K562 (cell line): ENCODE measurements around the gene LCA5L. TPM values are rescaled to one million over a fixed set of nuclear protein-coding genes. Genes with fewer than 3 reads are reported as not detected.

Source experiments
- ATAC-seq: fragments of 200-7000 bp; cut with Tn5 transposase; 3 replicates; pipeline ENCODE4 v1.9.1; 2020; ENCODE audit warnings: moderate library complexity
- BruUV-seq: library from RNA; stranded (reverse); fragments of 400-500 nt; replicated peaks from 2 replicates; lab custom pipeline; 2021; lab: Mats Ljungman, UMichigan
- CTCF ChIA-PET: fragments of 300-600 bp; formaldehyde crosslinking; extraction: SDS; loops from one replicate; lab custom pipeline; 2021; ENCODE audit warnings: low intra/inter-chr PET ratio; lab: Yijun Ruan, JAX
- POLR2A ChIA-PET: fragments of 300-600, 350-650 bp; sonication (Branson Sonifier 250); formaldehyde crosslinking; extraction: SDS; loops from one replicate; lab custom pipeline; 2021; ENCODE audit warnings: antibody characterized with exemption, inconsistent platforms; lab: Yijun Ruan, JAX
- DNase-seq, 4 experiments: peaks; one replicate each; pipeline versions ENCODE4 v3.0.0 to v3.0.0-alpha.2; 2011 to 2018; ENCODE audit warnings: low spot score in 3 of 4, mixed read lengths in 3 of 4; ENCODE audit errors: extremely low read depth in 1 of 4
- FAIRE-seq: peaks from 2 replicates; lab custom pipeline; 2011; peaks lifted over from hg19 to GRCh38; lab: Jason Lieb, UNC
- H2AFZ ChIP-seq: 2 replicates; pipeline ENCODE4 v1.6.0; 2011; ENCODE audit warnings: low read depth, low read length, control low read depth, inconsistent platforms
- H3K27ac ChIP-seq: fragments of 200-600 bp; 3 replicates; pipeline ENCODE4 v1.8.0; 2011; ENCODE audit warnings: low read depth, mild to moderate bottlenecking, control low read depth, inconsistent platforms, low read length, moderate library complexity, mixed read lengths; ENCODE audit errors: extremely low read depth
- H3K27me3 ChIP-seq, 2 experiments: fragments of 300-600 bp in 1 of 2; 2 replicates in 1 of 2; 3 replicates in 1 of 2; pipeline versions ENCODE4 v1.6.0 to v1.8.0; 2011; ENCODE audit warnings: inconsistent platforms in 2 of 2, low read length in 2 of 2, mild to moderate bottlenecking in 1 of 2, mixed read lengths in 1 of 2, moderate library complexity in 1 of 2; ENCODE audit not compliant: control insufficient read depth in 2 of 2, insufficient read depth in 2 of 2
- H3K36me3 ChIP-seq: fragments of 300-600 bp; 3 replicates; pipeline ENCODE4 v1.8.0; 2011; ENCODE audit warnings: mild to moderate bottlenecking, low read length, inconsistent platforms; ENCODE audit not compliant: control insufficient read depth, insufficient read depth
- H3K4me1 ChIP-seq, 2 experiments: fragments of 200-600 bp in 1 of 2; replicated peaks in 1 of 2; 2 replicates in 1 of 2; 3 replicates in 1 of 2; pipeline versions ENCODE4 v1.5.1 to v1.8.0; 2011; ENCODE audit warnings: inconsistent platforms in 2 of 2, low read length in 2 of 2, mild to moderate bottlenecking in 1 of 2, mixed read lengths in 1 of 2, moderate library complexity in 1 of 2; ENCODE audit not compliant: control insufficient read depth in 2 of 2, insufficient read depth in 2 of 2
- H3K4me2 ChIP-seq: 2 replicates; pipeline ENCODE4 v1.6.1; 2011; ENCODE audit warnings: low read length, control low read depth, inconsistent platforms, mixed read lengths; ENCODE audit not compliant: insufficient read depth
- H3K4me3 ChIP-seq: fragments of 200-600 bp; sonication (generic), shearing (Covaris generic); 2 replicates; pipeline ENCODE4 v1.5.1; 2016; ENCODE audit warnings: control low read depth, inconsistent platforms
- H3K79me2 ChIP-seq: fragments of 200-600 bp; 3 replicates; pipeline ENCODE4 v1.8.0; 2011; ENCODE audit warnings: low read length, inconsistent platforms; ENCODE audit not compliant: control insufficient read depth, insufficient read depth
- H3K9ac ChIP-seq, 2 experiments: 2 replicates each; pipeline versions ENCODE4 v1.6.0 to v1.6.1; 2011; ENCODE audit warnings: low read depth in 2 of 2, low read length in 2 of 2, control low read depth in 1 of 2, inconsistent platforms in 1 of 2, mild to moderate bottlenecking in 1 of 2, mixed read lengths in 1 of 2; ENCODE audit not compliant: insufficient read depth in 1 of 2
- H3K9me1 ChIP-seq: one replicate; pipeline ENCODE4 v1.6.0; 2011; ENCODE audit warnings: inconsistent platforms, mild to moderate bottlenecking, low read length, moderate library complexity; ENCODE audit not compliant: control insufficient read depth, insufficient read depth
- H3K9me3 ChIP-seq: replicated peaks from 2 replicates; pipeline ENCODE4 v1.5.1; 2011; ENCODE audit warnings: low read depth, low read length, inconsistent platforms; ENCODE audit not compliant: control insufficient read depth, insufficient read depth
- H4K20me1 ChIP-seq: replicated peaks from 2 replicates; pipeline ENCODE4 v1.6.1; 2011; ENCODE audit warnings: low read length, inconsistent platforms, mixed read lengths; ENCODE audit not compliant: control insufficient read depth, insufficient read depth
- CCAR2 ChIP-seq: fragments of 200-400 bp; formaldehyde crosslinking; IDR thresholded peaks from 2 replicates; pipeline ENCODE4 v1.6.1; 2017; ENCODE audit warnings: mild to moderate bottlenecking, low read depth, low read length
- E2F3 ChIP-seq: fragments of 250-450 bp; sonication (Bioruptor Pico); IDR thresholded peaks from 2 replicates; pipeline ENCODE4 v1.4.0; 2020; ENCODE audit warnings: mild to moderate bottlenecking
- ELF1 ChIP-seq: fragments of 200-800 bp; sonication (Bioruptor generic); IDR thresholded peaks from 2 replicates; pipeline ENCODE4 v1.6.1; 2016; ENCODE audit warnings: missing genetic modification characterization, missing compliant biosample characterization
- SIX5 ChIP-seq, 2 experiments: IDR thresholded peaks; 2 replicates each; pipeline ENCODE4 v1.6.1; 2011; ENCODE audit warnings: low read length in 2 of 2, borderline replicate concordance in 1 of 2, low read depth in 1 of 2, mild to moderate bottlenecking in 1 of 2, moderate library complexity in 1 of 2; ENCODE audit not compliant: insufficient read depth in 1 of 2
- SNIP1 ChIP-seq: fragments of 450-650 bp; IDR thresholded peaks from 2 replicates; pipeline ENCODE4 v1.7.1; 2017; ENCODE audit warnings: low read depth, mild to moderate bottlenecking
- TFAP4 ChIP-seq: sonication (generic); formaldehyde crosslinking; IDR thresholded peaks from 2 replicates; pipeline ENCODE4 v1.8.0; 2022; ENCODE audit warnings: missing genetic modification reagents, mild to moderate bottlenecking, moderate library complexity, borderline replicate concordance
- ZBTB17 ChIP-seq: fragments of 450-650 bp; formaldehyde crosslinking; IDR thresholded peaks from 2 replicates; pipeline ENCODE4 v1.4.0; 2020; ENCODE audit warnings: mild to moderate bottlenecking
- ZNF274 ChIP-seq: IDR thresholded peaks from 2 replicates; pipeline ENCODE4 v1.6.1; 2011; ENCODE audit warnings: low read depth, mild to moderate bottlenecking, low read length, moderate library complexity, borderline replicate concordance
- ZNF668 ChIP-seq: fragments of 250-450 bp; sonication (Bioruptor Pico); IDR thresholded peaks from 2 replicates; pipeline ENCODE4 v1.8.0; 2022; ENCODE audit warnings: mild to moderate bottlenecking, inconsistent platforms
- WGBS: fragments of 100-300 bp; shearing (Covaris generic); methylation state at CpG from one replicate; pipeline ENCODE4 v1.1.6; 2016; ENCODE audit warnings: low coverage, mixed read lengths; ENCODE audit not compliant: insufficient coverage; ENCODE audit errors: missing lambda C conversion rate; 5-methylcytosine and 5-hydroxymethylcytosine counted together
- in situ Hi-C: fragments of 300-500 bp; cut with MboI; formaldehyde crosslinking; loops from 4 replicates; pipeline ENCODE4 v1.15.0; 2018; ENCODE audit warnings: inconsistent platforms, mixed read lengths
- intact Hi-C: fragments of 100-400 bp; cut with micrococcal nuclease; formaldehyde crosslinking; loops from 2 replicates; pipeline ENCODE4 v1.14.2; 2022
- polyA plus RNA-seq, 8 experiments: library from polyadenylated mRNA; depleted of rRNA in 4 of 8; stranded (reverse) in 5 of 8; unstranded in 3 of 8; fragments of >200 nt; fragmentation: Nextera tagmentation in 2 of 8; fragmentation: Illumina TruSeq in 1 of 8; extraction: Ambion mirVana in 2 of 8; extraction: Trizol in 1 of 8; gene quantifications; 2 replicates each; pipeline versions ENCODE4 v1.2.1 to v1.2.3, GENCODE V29; 2011 to 2014; ENCODE audit warnings: inconsistent platforms in 1 of 8, missing spikeins in 1 of 8
- total RNA-seq, 7 experiments: library from RNA; depleted of rRNA in 6 of 7; stranded (reverse); fragments of >200 nt in 6 of 7; fragmentation: Illumina TruSeq in 2 of 7; extraction: Trizol in 2 of 7; gene quantifications; 2 replicates each; pipeline versions ENCODE4 v1.2.1 to v1.2.3, GENCODE V29; 2011 to 2021; ENCODE audit warnings: low replicate concordance in 1 of 7
- TF ChIP-seq, protein P1 (sequence below): fragments of 250-450 bp; sonication (Bioruptor Pico); IDR thresholded peaks from 2 replicates; pipeline ENCODE4 v1.4.0; 2020
- TF ChIP-seq, protein P2 (sequence below): fragments of 450-650 bp; formaldehyde crosslinking; IDR thresholded peaks from 2 replicates; pipeline ENCODE4 v1.4.0; 2020; ENCODE audit warnings: mild to moderate bottlenecking, moderate library complexity
- TF ChIP-seq, protein P3 (sequence below): sonication (generic); formaldehyde crosslinking; IDR thresholded peaks from 2 replicates; pipeline ENCODE4 v1.5.0; 2020; ENCODE audit warnings: missing genetic modification reagents

Gene LCA5L
- total and polyA plus RNA-seq, 9 of the 15 experiments (the other 6 are each of a cell fraction or from before 2014, with no cell fraction given), result 1.8 to 4.9 (median 3.8) TPM

DNA sequence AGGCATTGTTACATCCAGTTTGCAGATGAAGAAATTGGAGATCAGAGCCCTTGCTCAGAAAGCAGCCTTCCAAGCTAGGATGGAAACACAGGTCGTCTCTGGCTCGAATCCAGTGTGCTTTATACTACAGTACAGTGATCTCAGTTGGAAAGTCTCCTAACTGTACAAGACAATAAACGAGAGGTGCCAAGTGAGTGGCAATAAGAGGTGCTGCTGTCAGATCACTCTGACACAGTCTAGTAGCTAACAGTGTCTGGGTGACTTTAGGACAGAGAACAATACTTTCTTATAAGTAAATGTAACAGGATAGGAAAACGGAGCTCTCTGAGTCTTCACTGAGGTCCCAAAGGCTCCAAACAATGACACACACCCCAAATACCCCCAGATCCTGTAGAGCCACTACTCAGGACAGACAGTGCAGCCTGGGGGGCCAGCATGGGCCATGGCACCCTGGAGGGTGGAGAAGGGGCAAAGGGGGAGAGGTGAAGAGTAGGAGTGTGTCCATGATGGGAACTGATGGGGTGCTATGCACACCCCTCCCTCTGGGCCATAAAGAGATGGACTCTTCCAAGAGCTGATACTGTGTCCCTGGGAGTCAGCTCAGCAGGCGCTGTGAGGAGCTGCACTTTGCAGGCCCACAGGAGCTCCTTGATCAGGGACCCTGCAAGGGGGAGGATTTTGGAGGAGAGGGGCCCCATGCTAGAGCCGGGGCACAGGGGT is 9.5 kb upstream of the LCA5L start:
- no peaks in the 10 kb centered on the region for H3K36me3 ChIP-seq
- in situ Hi-C loops (no loop called here), intact Hi-C loops (no loop called here)
- FAIRE-seq (no peak), ATAC-seq (peak; percentile 41), DNase-seq (no peak)
- peak overlapping the region; percentile 41; the same call in 1 of the 2 replicates for H2AFZ ChIP-seq
- H3K4me1 ChIP-seq, result peaks cover 17 to 25% of the 10 kb centered on the region in 2 experiments
- H3K27me3 ChIP-seq, result no peaks in the 10 kb centered on the region
- H3K9me1 ChIP-seq, result no peaks in the 10 kb centered on the region
- no peaks in the 10 kb centered on the region for H4K20me1 ChIP-seq
- BruUV-seq, result no TSS peak
- no peak overlapping the region for H3K4me3 ChIP-seq
- no peaks in the 10 kb centered on the region for H3K79me2 ChIP-seq
- POLR2A ChIA-PET, result interaction anchor here (0.8 to 1.4 kb wide), 5 partner anchors 8 to 67 kb away, joined by 3 to 5 read pairs (median 4); partner anchors contain the start of gene LCA5L
- no peaks in the 10 kb centered on the region for H3K9me3 ChIP-seq
- no peak overlapping the region for H3K9ac ChIP-seq
- CTCF ChIA-PET, result no interaction called here
- 23% methylated on average over 6 of the region's 6 CpGs for WGBS
- peak overlapping the region; percentile 23; the same call in 1 of the 2 replicates for H3K4me2 ChIP-seq
- no peak overlapping the region for H3K27ac ChIP-seq
- TF ChIP-seq E2F3 (CRISPR knock-in tag) (0 out of 2 replicates have a peak, but pooled peaks have one; percentile 28), SNIP1 (no peak), SIX5 (IDR thresholded peaks at IDR 0.05; ENCODE audit: borderline replicate concordance in 1 of 2, insufficient read depth in 1 of 2, low read depth in 1 of 2, low read length in 2 of 2) (no peak), ZNF668 (CRISPR knock-in tag) (no peak), CCAR2 (no peak), ZNF274 (no peak), ZBTB17 (0 out of 2 replicates have a peak, but pooled peaks have one; percentile 36), TFAP4 (no peak), ELF1 (tag) (no peak)
- TF ChIP-seq, protein P1, sequence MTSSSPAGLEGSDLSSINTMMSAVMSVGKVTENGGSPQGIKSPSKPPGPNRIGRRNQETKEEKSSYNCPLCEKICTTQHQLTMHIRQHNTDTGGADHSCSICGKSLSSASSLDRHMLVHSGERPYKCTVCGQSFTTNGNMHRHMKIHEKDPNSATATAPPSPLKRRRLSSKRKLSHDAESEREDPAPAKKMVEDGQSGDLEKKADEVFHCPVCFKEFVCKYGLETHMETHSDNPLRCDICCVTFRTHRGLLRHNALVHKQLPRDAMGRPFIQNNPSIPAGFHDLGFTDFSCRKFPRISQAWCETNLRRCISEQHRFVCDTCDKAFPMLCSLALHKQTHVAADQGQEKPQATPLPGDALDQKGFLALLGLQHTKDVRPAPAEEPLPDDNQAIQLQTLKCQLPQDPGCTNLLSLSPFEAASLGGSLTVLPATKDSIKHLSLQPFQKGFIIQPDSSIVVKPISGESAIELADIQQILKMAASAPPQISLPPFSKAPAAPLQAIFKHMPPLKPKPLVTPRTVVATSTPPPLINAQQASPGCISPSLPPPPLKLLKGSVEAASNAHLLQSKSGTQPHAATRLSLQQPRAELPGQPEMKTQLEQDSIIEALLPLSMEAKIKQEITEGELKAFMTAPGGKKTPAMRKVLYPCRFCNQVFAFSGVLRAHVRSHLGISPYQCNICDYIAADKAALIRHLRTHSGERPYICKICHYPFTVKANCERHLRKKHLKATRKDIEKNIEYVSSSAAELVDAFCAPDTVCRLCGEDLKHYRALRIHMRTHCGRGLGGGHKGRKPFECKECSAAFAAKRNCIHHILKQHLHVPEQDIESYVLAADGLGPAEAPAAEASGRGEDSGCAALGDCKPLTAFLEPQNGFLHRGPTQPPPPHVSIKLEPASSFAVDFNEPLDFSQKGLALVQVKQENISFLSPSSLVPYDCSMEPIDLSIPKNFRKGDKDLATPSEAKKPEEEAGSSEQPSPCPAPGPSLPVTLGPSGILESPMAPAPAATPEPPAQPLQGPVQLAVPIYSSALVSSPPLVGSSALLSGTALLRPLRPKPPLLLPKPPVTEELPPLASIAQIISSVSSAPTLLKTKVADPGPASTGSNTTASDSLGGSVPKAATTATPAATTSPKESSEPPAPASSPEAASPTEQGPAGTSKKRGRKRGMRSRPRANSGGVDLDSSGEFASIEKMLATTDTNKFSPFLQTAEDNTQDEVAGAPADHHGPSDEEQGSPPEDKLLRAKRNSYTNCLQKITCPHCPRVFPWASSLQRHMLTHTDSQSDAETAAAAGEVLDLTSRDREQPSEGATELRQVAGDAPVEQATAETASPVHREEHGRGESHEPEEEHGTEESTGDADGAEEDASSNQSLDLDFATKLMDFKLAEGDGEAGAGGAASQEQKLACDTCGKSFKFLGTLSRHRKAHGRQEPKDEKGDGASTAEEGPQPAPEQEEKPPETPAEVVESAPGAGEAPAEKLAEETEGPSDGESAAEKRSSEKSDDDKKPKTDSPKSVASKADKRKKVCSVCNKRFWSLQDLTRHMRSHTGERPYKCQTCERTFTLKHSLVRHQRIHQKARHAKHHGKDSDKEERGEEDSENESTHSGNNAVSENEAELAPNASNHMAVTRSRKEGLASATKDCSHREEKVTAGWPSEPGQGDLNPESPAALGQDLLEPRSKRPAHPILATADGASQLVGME (CRISPR knock-in tag), result no peak
- TF ChIP-seq, protein P2, sequence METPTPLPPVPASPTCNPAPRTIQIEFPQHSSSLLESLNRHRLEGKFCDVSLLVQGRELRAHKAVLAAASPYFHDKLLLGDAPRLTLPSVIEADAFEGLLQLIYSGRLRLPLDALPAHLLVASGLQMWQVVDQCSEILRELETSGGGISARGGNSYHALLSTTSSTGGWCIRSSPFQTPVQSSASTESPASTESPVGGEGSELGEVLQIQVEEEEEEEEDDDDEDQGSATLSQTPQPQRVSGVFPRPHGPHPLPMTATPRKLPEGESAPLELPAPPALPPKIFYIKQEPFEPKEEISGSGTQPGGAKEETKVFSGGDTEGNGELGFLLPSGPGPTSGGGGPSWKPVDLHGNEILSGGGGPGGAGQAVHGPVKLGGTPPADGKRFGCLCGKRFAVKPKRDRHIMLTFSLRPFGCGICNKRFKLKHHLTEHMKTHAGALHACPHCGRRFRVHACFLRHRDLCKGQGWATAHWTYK (CRISPR knock-in tag), result no peak; the same call in 1 of the 2 replicates
- TF ChIP-seq, protein P3, sequence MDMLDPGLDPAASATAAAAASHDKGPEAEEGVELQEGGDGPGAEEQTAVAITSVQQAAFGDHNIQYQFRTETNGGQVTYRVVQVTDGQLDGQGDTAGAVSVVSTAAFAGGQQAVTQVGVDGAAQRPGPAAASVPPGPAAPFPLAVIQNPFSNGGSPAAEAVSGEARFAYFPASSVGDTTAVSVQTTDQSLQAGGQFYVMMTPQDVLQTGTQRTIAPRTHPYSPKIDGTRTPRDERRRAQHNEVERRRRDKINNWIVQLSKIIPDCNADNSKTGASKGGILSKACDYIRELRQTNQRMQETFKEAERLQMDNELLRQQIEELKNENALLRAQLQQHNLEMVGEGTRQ (CRISPR knock-in tag), result no peak
